Smooth muscle cell (in vitro differentiated cells): ENCODE results near the gene INPP5K. TPM values are rescaled to one million over a fixed set of nuclear protein-coding genes. Genes with fewer than 3 reads are reported as not detected.

Experiments
- DNase-seq: peaks from one replicate; lab custom pipeline; 2025; ENCODE audit not compliant: unreplicated experiment; lab: John Stamatoyannopoulos, UW
- H2AFZ ChIP-seq: fragments of 200-600 bp; sonication (generic); 2 replicates; pipeline ENCODE4 v1.6.0; 2016; ENCODE audit warnings: antibody characterized with exemption, low read depth, mild to moderate bottlenecking
- H3F3A ChIP-seq: fragments of 200-600 bp; sonication (generic); 2 replicates; pipeline ENCODE4 v1.6.0; 2017; ENCODE audit warnings: antibody characterized with exemption, low read depth
- H3K27ac ChIP-seq: fragments of 200-600 bp; sonication (generic); 2 replicates; pipeline ENCODE4 v1.5.1; 2016; ENCODE audit warnings: low read depth, mild to moderate bottlenecking
- H3K27me3 ChIP-seq: fragments of 200-600 bp; sonication (generic); 2 replicates; pipeline ENCODE4 v1.6.1; 2016; ENCODE audit warnings: low read depth, mild to moderate bottlenecking
- H3K36me3 ChIP-seq: fragments of 200-600 bp; sonication (generic); 2 replicates; pipeline ENCODE4 v1.5.1; 2016; ENCODE audit warnings: low read depth
- H3K4me1 ChIP-seq: fragments of 200-600 bp; sonication (generic); 2 replicates; pipeline ENCODE4 v1.5.1; 2016; ENCODE audit warnings: low read depth
- H3K4me2 ChIP-seq: fragments of 200-600 bp; sonication (generic); 2 replicates; pipeline ENCODE4 v1.6.0; 2016; ENCODE audit warnings: mild to moderate bottlenecking
- H3K4me3 ChIP-seq: fragments of 200-600 bp; sonication (generic); 2 replicates; pipeline ENCODE4 v1.5.1; 2016; ENCODE audit warnings: mild to moderate bottlenecking
- H3K79me2 ChIP-seq: fragments of 200-600 bp; sonication (generic); 2 replicates; pipeline ENCODE4 v1.6.0; 2016; ENCODE audit warnings: low read depth, mild to moderate bottlenecking
- H3K9ac ChIP-seq: fragments of 200-600 bp; sonication (generic); 2 replicates; pipeline ENCODE4 v1.6.0; 2016; ENCODE audit warnings: low read depth
- H3K9me3 ChIP-seq: fragments of 200-600 bp; sonication (generic); replicated peaks from 2 replicates; pipeline ENCODE4 v1.5.1; 2016; ENCODE audit warnings: low read depth
- H4K20me1 ChIP-seq: fragments of 200-600 bp; sonication (generic); 2 replicates; pipeline ENCODE4 v1.6.0; 2016; ENCODE audit warnings: low read depth
- CTCF ChIP-seq: fragments of 200-600 bp; sonication (generic); IDR thresholded peaks from 2 replicates; pipeline ENCODE4 v1.5.1; 2017; ENCODE audit warnings: borderline replicate concordance, mild to moderate bottlenecking, antibody characterized with exemption; ENCODE audit not compliant: insufficient read depth, poor library complexity, severe bottlenecking
- WGBS: methylation state at CpG from one replicate; pipeline ENCODE4 v1.1.7; 2016; ENCODE audit warnings: low lambda C conversion rate; 5-methylcytosine and 5-hydroxymethylcytosine counted together
- polyA plus RNA-seq: library from polyadenylated mRNA; unstranded; fragments of >200 nt; fragmentation: Nextera tagmentation; extraction: Ambion mirVana; gene quantifications from 2 replicates; pipeline ENCODE4 v1.2.1, GENCODE V29; 2016
- total RNA-seq: library from RNA; depleted of rRNA; stranded (reverse); fragments of >200 nt; gene quantifications from 2 replicates; pipeline ENCODE4 v1.2.3, GENCODE V29; 2014

Gene INPP5K
- total and polyA plus RNA-seq, 2 experiments from 2014 or later = 9.6 to 12.6 TPM

- H3F3A ChIP-seq = no peaks in the 10 kb centered on the region
- TF ChIP-seq CTCF = no peak
- peak overlapping the region; percentile 97 for H3K4me2 ChIP-seq
- DNase-seq = peak; percentile 54
- no peaks in the 10 kb centered on the region for H3K9me3 ChIP-seq
- peaks cover 49% of the 10 kb centered on the region for H4K20me1 ChIP-seq
- no peaks in the 10 kb centered on the region for H3K36me3 ChIP-seq
- H3K9ac ChIP-seq = peak overlapping the region; percentile 90
- peak overlapping the region; percentile 76 for H3K27ac ChIP-seq
- H3K4me3 ChIP-seq = peak overlapping the region; percentile 94
- H2AFZ ChIP-seq = no peak overlapping the region
- 0% methylated on average over 3 of the region's 62 CpGs for WGBS
- peaks cover 49% of the 10 kb centered on the region for H3K79me2 ChIP-seq
- peaks cover 20% of the 10 kb centered on the region for H3K4me1 ChIP-seq
- no peaks in the 10 kb centered on the region for H3K27me3 ChIP-seq
Measured at GRCh38 chr17:1562176-1562643, 45.8 kb upstream of the INPP5K start.

DNA sequence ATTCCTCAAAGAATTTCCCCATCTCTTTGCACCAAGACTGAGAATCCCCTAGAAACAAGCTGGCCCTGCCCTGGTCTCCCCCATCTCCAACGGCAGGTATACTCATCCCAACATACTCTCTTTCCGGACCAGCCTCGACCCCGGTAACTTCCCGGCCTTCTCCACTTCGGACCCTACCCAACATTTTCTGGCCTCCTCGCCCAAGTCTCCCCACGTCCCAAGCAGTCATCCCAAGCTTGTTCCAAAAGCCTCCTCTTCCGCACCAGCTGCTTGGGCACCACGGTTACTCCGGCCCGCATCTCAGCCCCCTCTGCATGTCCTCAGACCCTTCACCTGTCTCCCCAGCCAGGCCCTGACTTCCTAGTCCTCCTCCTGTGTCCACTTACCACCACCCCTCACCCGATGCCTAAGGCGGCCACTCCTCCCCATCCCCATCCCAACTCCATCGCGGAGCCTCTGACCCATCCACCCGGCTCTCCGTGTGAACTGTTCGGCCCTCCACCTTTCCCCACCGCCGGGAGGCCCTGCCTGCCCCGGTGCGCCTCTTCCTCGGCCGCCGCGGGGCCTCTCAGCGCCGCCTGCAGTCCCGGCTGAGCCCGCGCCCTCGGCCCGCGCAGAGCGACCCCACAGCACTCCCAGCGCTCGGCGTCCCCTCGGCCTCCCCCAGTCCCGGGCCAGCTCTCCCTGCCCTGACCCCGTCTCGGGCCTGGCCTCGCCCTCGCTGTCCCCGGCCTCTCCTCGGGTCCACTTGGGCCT, 45.2 kb upstream of the INPP5K start:
- Histone ChIP-seq H3K4me2 (peak overlapping the region; percentile 97), H3K9ac (peak overlapping the region; percentile 90), H4K20me1 (peaks cover 53% of the 10 kb centered on the region), H3K27ac (peak overlapping the region; percentile 76), H2AFZ (no peak overlapping the region), H3F3A (no peaks in the 10 kb centered on the region), H3K27me3 (no peaks in the 10 kb centered on the region), H3K9me3 (no peaks in the 10 kb centered on the region), H3K79me2 (peaks cover 55% of the 10 kb centered on the region), H3K36me3 (no peaks in the 10 kb centered on the region), H3K4me3 (peak overlapping the region; percentile 94), H3K4me1 (peaks cover 20% of the 10 kb centered on the region)
- no peak for DNase-seq
- TF ChIP-seq CTCF = no peak
- 9% methylated on average over 43 of the region's 47 CpGs for WGBS

- DNase-seq = no peak
- Histone ChIP-seq H3K9ac (no peak overlapping the region), H3K36me3 (no peaks in the 10 kb centered on the region), H3K27ac (no peak overlapping the region), H3K27me3 (no peaks in the 10 kb centered on the region), H3K4me3 (peak overlapping the region; percentile 94), H3K4me2 (peak overlapping the region; percentile 97), H4K20me1 (peaks cover 60% of the 10 kb centered on the region), H3F3A (no peaks in the 10 kb centered on the region), H2AFZ (no peak overlapping the region), H3K4me1 (peaks cover 20% of the 10 kb centered on the region), H3K9me3 (no peaks in the 10 kb centered on the region), H3K79me2 (peaks cover 61% of the 10 kb centered on the region)
- WGBS = 88% methylated on average over 7 of the region's 7 CpGs
- no peak for TF ChIP-seq CTCF
Measured at GRCh38 chr17:1560858-1561355, 44.5 kb upstream of the INPP5K start.
